Thyroid gland (tissue), 4 donors: ENCODE data around the gene ACADM.

Experiments
- POLR2A ChIP-seq, 2 donors: fragments of 450-650 bp; IDR thresholded peaks; one replicate each; pipeline ENCODE4 v1.6.1; 2017; ENCODE audit warnings: antibody characterized with exemption in 2 of 2, mild to moderate bottlenecking in 2 of 2, moderate library complexity in 1 of 2
- TF ChIP-seq, protein P1 (sequence below), 6 experiments: fragments of 200-600 bp in 3 of 6; fragments of 450-650 bp in 3 of 6; sonication (generic) in 3 of 6; IDR thresholded peaks; one replicate each; pipeline ENCODE4 v1.5.1; 2016 to 2019; ENCODE audit warnings: antibody characterized with exemption in 6 of 6, mild to moderate bottlenecking in 2 of 6, inconsistent platforms in 1 of 6, moderate library complexity in 1 of 6

- TF ChIP-seq POLR2A (IDR thresholded peaks at IDR 0.05): no peak
- TF ChIP-seq, protein P1, sequence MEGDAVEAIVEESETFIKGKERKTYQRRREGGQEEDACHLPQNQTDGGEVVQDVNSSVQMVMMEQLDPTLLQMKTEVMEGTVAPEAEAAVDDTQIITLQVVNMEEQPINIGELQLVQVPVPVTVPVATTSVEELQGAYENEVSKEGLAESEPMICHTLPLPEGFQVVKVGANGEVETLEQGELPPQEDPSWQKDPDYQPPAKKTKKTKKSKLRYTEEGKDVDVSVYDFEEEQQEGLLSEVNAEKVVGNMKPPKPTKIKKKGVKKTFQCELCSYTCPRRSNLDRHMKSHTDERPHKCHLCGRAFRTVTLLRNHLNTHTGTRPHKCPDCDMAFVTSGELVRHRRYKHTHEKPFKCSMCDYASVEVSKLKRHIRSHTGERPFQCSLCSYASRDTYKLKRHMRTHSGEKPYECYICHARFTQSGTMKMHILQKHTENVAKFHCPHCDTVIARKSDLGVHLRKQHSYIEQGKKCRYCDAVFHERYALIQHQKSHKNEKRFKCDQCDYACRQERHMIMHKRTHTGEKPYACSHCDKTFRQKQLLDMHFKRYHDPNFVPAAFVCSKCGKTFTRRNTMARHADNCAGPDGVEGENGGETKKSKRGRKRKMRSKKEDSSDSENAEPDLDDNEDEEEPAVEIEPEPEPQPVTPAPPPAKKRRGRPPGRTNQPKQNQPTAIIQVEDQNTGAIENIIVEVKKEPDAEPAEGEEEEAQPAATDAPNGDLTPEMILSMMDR (IDR thresholded peaks at IDR 0.05): no peak
Measured at GRCh38 chr1:75791022-75791421, 66.5 kb downstream of the ACADM start.
